ENCODE measurements around the gene SHMT1. TPM values are rescaled to one million over a fixed set of nuclear protein-coding genes. Genes with fewer than 3 reads are reported as not detected.
A peak's percentile ranks its signal among the peaks of the same experiment; 100 is the strongest.

Gene SHMT1
- total RNA-seq, 4 donors from 2014 or later, result 59.9 to 117 (median 82.7) TPM

DNA sequence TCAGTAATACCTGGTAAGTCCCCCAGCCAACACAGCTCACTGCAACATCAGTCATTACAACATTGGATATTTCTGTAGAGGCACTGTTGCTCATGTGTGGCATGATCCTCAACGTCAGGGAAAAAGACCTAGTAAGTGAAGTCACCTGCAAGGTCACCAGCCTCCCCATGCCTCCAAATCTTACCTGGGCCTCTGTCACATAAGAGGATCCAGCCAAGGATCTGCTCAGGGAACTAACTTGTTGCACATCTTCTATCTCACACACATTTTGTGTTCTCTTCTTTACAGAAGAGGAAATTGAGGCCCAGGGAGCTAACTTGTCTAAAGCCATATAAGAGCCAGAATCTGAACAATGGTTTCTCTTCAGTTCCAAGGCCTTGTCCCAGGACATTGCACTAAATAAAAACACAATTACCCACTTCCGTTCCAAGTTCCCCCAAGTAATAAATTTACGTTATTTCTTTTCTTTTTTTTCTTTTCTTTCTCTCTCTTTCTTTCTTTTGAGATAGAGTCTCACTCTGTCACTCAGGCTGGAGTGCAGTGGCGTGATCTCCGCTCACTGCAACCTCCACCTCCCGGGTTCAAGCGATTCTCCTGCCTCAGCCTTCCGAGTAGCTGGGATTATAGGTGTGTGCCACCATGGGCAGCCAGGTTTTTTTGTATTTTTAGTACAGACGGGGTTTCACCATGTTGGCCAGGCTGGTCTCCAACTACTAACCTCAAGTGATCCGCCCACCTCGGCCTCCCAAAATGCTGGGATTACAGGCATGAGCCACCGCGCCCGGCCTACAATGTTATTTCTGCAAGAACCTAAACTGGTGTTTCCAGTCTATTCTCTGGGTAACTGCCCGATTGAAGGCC, 1.3 kb downstream of the SHMT1 start:
- intact Hi-C loops (cut with DNase I), result no loop called here
- Histone ChIP-seq H3K4me1 (peaks cover 12 to 21% of the 10 kb centered on the region in 2 donors), H3K36me3 (no peaks in the 10 kb centered on the region), H3K4me3 (replicated peaks in 1 of 3) (peak overlapping the region in 1 of 3 donors; percentile 75), H3K27me3 (no peaks in the 10 kb centered on the region), H3K9me3 (no peaks in the 10 kb centered on the region), H3K27ac (peak overlapping the region; percentile 66 to 93 (median 85))
- DNase-seq, result no peak
- 33 to 50% methylated on average over 15 of the region's 15 CpGs for WGBS, 2 donors
- TF ChIP-seq, protein P1, sequence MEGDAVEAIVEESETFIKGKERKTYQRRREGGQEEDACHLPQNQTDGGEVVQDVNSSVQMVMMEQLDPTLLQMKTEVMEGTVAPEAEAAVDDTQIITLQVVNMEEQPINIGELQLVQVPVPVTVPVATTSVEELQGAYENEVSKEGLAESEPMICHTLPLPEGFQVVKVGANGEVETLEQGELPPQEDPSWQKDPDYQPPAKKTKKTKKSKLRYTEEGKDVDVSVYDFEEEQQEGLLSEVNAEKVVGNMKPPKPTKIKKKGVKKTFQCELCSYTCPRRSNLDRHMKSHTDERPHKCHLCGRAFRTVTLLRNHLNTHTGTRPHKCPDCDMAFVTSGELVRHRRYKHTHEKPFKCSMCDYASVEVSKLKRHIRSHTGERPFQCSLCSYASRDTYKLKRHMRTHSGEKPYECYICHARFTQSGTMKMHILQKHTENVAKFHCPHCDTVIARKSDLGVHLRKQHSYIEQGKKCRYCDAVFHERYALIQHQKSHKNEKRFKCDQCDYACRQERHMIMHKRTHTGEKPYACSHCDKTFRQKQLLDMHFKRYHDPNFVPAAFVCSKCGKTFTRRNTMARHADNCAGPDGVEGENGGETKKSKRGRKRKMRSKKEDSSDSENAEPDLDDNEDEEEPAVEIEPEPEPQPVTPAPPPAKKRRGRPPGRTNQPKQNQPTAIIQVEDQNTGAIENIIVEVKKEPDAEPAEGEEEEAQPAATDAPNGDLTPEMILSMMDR (IDR thresholded peaks at IDR 0.05), result no peak
- TF ChIP-seq POLR2A (IDR thresholded peaks at IDR 0.05), result no peak

DNA sequence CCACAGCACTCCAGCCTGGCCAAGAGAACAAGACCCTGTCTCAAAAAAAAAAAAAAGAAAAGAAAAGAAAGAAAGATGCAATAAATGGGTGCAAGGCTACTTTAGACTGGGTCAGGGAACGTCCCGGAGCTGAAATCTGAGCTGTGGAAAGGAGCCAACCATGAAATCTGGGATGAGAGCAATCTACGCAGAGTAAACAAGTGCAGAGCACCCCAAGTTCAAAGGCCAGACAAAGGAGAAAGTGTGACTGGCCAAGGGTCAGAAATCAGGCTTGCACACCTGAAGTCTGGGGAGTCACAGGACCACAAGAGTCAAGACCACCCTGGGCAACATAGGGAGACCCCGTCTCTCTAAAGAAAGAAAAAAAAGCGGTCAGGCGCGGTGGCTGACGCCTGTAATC, 2.8 kb downstream of the SHMT1 start:
- 89 to 91% methylated on average over 8 of the region's 8 CpGs for WGBS, 2 donors
- no peak overlapping the region for H3K4me3 ChIP-seq (replicated peaks in 1 of 3)
- TF ChIP-seq, protein P1 (IDR thresholded peaks at IDR 0.05), result no peak
- TF ChIP-seq POLR2A (IDR thresholded peaks at IDR 0.05), result no peak
- no peak for DNase-seq
- no peaks in the 10 kb centered on the region for H3K9me3 ChIP-seq
- H3K27ac ChIP-seq, result no peak overlapping the region
- H3K27me3 ChIP-seq, result no peaks in the 10 kb centered on the region
- H3K36me3 ChIP-seq, result no peaks in the 10 kb centered on the region
- intact Hi-C loops (cut with DNase I), result no loop called here
- H3K4me1 ChIP-seq, result peaks cover 12 to 27% of the 10 kb centered on the region in 2 donors

DNA sequence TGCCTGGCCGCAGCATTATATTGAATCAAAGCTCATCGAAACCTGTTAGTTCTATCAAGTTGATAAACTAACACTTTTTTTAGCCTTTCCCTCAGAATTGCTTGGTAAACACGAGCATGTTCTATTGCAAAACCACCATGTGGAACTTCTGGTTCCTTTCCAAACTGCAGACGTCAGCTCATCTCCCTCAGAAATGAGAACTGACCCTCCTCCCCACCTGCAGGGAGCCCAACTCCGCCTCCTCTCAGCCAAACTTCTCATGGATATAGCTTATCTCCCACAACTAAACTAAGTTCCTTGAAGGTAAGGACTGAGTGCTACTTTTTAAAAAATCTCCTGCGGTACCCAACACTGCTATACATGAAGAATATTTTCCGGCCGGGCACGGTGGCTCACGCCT, 6.7 kb downstream of the SHMT1 start:
- intact Hi-C loops (cut with DNase I), result no loop called here
- no peak for TF ChIP-seq POLR2A (IDR thresholded peaks at IDR 0.05)
- TF ChIP-seq, protein P1 (IDR thresholded peaks at IDR 0.05), result no peak
- peak in 1 of 2 donors; percentile 10 for DNase-seq
- H3K36me3 ChIP-seq, result peaks cover 14 to 21% of the 10 kb centered on the region in 2 donors
- H3K27ac ChIP-seq, result peak overlapping the region in 2 of 3 donors; percentile 0 to 50
- H3K27me3 ChIP-seq, result no peaks in the 10 kb centered on the region
- H3K4me3 ChIP-seq (replicated peaks in 1 of 3), result no peak overlapping the region
- WGBS, 2 donors, result 90 to 91% methylated on average over 10 of the region's 10 CpGs
- peaks cover 5 to 14% of the 10 kb centered on the region in 2 donors for H3K4me1 ChIP-seq
- no peaks in the 10 kb centered on the region for H3K9me3 ChIP-seq

DNA sequence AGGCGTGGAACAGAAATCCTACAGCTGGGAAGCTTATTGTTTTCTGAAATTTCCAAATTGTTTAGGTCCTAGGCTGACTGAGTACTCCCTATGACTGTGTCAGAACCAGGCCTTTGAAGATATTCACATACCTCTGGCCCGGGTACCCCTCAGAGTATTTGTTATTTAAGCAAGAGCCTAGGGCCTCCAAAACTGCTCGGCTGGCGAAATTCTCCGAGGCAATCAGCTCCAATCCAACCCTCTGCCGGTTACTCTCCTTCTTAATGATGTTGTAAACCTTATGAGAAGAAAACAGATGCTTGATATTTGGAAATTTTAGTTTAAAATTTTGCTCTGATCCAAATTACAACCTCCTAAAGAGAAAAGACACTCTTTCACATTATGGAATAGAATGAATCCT, 9.8 kb downstream of the SHMT1 start:
- no peaks in the 10 kb centered on the region for H3K27me3 ChIP-seq
- peaks cover 5 to 12% of the 10 kb centered on the region in 2 donors for H3K4me1 ChIP-seq
- 95 to 96% methylated on average over 6 of the region's 6 CpGs for WGBS, 2 donors
- no peak overlapping the region for H3K4me3 ChIP-seq (replicated peaks in 1 of 3)
- DNase-seq, result no peak
- H3K27ac ChIP-seq, result no peak overlapping the region
- H3K36me3 ChIP-seq, result peaks cover 20 to 39% of the 10 kb centered on the region in 2 donors
- TF ChIP-seq, protein P1 (IDR thresholded peaks at IDR 0.05), result no peak
- TF ChIP-seq POLR2A (IDR thresholded peaks at IDR 0.05), result no peak
- intact Hi-C loops (cut with DNase I), result no loop called here
- H3K9me3 ChIP-seq, result no peaks in the 10 kb centered on the region

DNA sequence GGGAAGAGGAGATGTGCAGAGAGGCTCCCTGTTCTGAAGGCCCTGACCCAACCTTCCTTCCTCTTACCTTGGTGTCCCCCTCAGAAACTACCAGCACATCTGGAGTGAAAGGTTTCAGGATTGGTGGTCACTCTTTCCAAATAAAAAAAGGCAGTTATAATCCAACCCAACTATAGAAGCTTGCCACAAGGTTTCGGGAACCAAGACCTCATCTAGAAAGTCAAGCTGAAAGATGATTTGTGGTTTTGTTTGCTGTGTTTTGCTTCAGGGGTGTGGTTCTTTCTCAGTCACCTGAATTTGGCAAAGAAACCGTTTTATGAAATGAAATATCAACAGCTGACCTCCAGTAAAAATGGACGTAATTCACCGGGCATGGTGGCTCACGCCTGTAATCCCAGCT, 19.3 kb downstream of the SHMT1 start:
- Histone ChIP-seq H3K27me3 (no peaks in the 10 kb centered on the region), H3K27ac (no peak overlapping the region), H3K4me1 (no peaks in the 10 kb centered on the region), H3K36me3 (peaks cover 58 to 59% of the 10 kb centered on the region in 2 donors), H3K9me3 (no peaks in the 10 kb centered on the region), H3K4me3 (replicated peaks in 1 of 3) (no peak overlapping the region)
- TF ChIP-seq POLR2A (IDR thresholded peaks at IDR 0.05), result no peak
- TF ChIP-seq, protein P1 (IDR thresholded peaks at IDR 0.05), result no peak
- intact Hi-C loops (cut with DNase I), result no loop called here
- WGBS, 2 donors, result 91 to 92% methylated on average over 5 of the region's 5 CpGs
- DNase-seq, result no peak

Measured in thyroid gland (tissue), 4 donors.